NCI-H2196 (cell line): ENCODE results near the gene ASTN2.
A peak's percentile ranks its signal among the peaks of the same experiment; 100 is the strongest.

Experiments
- DNase-seq: peaks from one replicate; lab custom pipeline; 2025; ENCODE audit not compliant: unreplicated experiment; lab: John Stamatoyannopoulos, UW

The ASTN2 gene

GRCh38 chr9:116596646-116597045 is 818.2 kb downstream of the ASTN2 start:
- DNase-seq: no peak

DNA sequence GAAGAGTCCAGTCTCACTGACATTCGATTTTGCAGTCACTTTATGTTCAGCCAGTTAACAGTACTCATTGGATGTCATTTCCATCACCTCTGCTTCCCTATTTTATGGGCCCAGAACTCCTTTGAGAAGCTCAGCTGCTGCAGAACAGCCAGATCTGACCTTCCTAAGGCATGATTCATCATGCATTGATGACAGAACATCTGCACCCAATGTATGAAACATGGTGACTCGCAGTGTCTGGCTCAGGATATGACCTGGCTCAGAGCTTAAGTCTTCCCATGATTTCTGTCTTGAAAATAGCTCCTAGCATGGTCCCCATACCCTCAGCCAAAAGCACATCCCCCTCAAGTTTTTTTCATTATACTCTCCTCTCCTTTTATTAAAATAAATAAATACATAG is 820.3 kb downstream of the ASTN2 start:
- DNase-seq: no peak

DNA sequence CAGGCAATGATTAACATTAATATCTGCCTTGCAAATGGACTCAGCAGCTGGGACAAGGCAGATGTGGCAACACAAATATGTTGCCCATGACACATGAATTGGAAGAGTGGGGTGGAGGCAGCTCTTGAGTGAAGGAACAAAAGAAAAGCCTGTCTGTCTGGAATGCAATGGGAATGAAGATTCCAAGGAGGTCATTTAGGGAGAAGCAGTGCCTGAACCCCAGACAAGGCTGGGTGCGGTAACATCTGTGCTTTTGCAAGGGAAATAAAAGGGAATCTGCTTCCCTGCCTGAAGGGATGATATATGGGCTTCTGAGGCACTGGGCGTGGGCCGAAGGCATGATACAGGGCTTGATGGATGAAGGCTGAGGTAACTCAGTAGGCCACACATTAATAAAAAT is 821.9 kb downstream of the ASTN2 start:
- DNase-seq: no peak

- no peak for DNase-seq
These were observed 825.2 kb downstream of the ASTN2 start for GRCh38 chr9:116589392-116590354.

DNA sequence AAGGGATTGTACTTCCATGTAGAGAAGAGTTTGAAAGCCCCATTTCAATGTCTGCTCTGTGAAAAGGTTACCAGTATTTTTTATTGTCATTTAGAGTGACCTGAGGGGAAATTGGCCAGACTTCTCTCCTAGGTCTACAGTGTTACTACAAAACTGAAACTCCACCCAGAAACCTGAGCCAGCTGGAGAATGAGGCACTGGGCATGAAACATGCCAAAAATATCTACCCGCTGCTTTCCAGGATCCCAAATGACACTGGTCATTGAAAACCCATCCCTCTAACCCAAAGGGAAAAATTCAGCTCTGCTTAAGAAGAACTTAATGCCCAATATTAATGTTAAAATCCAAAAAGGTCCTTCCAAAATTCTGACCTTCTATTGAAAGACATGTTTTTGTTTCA is 826.9 kb downstream of the ASTN2 start:
- DNase-seq: no peak

- no peak for DNase-seq
These were observed 829.0 kb downstream of the ASTN2 start for GRCh38 chr9:116585896-116586295.

GRCh38 chr9:116585204-116585603 is 829.7 kb downstream of the ASTN2 start:
- DNase-seq: no peak

- no peak for DNase-seq
These were observed 834.0 kb downstream of the ASTN2 start for GRCh38 chr9:116580853-116581252.

DNA sequence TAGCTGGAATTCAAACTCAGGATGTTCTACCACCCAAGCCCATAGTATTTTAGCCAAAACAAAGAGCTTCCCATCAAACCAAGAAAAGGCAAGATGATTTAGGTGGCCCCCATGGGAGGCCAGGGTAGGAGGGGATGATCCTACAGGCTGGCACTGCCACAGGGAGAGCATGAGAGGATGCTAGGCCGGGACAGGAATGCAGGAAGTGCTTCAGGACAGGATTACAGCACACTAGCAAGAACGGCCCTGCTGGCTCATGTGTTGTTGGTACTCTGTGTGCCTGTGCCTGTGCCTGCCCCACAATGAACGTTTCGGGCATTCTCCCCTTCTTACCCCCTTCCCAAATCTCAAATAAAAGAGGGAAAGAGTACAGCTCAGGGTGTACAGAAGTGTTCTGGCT is 838.5 kb downstream of the ASTN2 start:
- DNase-seq: no peak

DNA sequence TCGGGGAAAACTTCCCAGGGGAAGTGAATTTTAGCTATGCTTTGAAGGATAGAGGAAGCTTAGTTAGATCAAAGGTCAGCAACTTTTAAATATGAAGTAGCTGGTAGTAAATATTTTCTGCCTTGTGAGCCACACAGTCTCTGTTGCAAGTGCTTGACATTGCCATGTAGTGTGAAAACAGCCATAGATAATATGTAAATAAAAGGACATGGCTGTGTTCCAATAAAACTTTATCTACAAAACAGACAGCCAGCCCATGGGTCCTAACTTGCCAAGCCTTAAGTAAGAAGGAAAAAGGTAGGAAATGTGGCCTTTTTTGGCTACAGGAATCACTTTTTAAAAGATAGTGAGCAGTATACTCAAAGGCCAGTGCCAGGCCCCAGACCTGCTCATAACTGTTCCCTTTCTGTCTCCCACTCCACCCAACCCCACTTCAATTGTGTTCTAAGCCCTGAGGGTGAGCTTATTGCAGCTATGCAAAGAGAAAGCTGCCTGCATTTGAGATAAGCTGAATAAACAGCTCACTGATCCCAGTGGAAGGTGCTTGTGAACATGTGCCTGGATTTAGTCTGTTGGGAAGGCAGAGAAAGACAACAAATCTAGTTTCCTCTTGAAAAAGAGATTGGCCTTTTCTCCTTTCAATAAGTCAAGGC is 840.7 kb downstream of the ASTN2 start:
- peak; percentile 25 for DNase-seq

- DNase-seq: peak; percentile 74
These were observed 842.6 kb downstream of the ASTN2 start for GRCh38 chr9:116572095-116572748.

- DNase-seq: no peak
These were observed 845.7 kb downstream of the ASTN2 start for GRCh38 chr9:116569111-116569510.

- DNase-seq: no peak
These were observed 848.0 kb downstream of the ASTN2 start for GRCh38 chr9:116566677-116567488.

DNA sequence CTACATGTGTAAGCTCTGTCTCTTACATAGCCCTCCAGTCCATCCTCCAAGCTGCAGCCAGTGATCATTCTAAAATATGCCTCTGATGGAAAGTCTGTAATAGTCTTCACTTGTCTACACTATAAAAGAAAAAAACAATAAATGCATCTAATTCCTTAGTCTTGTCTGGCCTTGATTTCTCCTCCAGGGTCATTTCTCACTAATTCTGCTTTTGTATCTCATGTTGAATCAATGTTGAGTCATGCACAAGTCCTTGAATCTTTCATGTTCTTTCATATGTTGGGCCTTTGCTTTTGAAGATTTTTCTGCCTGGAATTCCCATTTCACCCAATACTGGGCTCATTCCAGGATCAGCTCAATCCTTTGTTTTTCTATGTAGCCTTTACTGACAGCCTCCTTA is 848.9 kb downstream of the ASTN2 start:
- no peak for DNase-seq

DNA sequence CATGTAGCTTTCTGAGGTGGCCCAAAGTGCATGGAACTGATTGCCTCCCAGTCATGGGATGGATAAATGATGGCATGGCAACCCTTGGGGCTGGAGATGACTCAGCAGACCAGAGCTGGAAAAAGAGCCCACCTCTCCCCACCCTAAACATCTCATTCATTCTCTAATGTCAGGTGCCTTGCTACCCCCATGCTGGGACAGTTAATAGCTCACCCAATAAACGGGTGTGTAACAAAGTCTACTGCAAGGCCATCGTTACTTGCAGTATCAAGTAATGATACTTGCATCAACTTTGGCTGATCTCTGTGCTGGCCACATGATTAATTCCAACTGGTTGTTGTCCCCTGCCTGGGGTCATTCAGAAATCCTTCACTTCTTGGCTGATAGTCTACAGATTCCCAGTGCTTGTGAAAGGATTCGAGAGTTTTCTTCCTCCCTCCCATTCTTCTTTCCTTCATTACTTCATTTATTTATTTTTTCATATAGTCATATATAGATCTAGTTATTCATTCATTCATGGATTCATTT is 850.5 kb downstream of the ASTN2 start:
- no peak for DNase-seq

DNA sequence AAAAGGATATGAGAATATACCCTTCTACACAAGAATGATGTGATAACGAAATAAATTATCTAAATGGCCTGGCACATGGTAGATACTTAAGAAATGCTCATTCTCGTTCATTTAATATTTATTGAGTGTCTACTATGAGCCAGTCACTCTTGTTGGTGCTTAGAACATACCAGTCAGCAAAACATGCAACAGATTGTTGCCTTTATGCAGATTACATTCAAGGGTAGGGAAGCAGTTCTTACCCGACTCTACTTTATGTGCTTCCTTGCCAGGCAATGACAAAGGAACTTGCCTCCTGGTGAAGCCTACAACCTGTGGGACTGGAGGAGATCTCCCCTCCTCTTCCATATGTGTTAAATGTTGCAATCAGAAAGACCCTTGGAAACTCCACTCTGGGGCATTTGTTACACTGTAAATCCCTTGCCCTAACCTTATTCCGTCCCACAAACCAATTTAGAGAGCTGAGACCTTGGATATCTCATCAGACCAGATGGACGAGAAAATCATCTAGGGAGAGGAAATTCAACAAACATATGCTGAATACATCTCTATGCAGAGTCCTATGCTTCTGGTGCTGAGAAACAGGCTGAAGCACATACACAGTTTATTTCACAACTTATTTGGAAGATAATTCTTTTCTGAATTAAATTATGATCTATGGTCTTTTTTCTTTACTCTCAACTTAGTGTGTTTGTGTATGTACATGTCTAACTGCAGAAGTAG is 855.9 kb downstream of the ASTN2 start:
- no peak for DNase-seq

DNA sequence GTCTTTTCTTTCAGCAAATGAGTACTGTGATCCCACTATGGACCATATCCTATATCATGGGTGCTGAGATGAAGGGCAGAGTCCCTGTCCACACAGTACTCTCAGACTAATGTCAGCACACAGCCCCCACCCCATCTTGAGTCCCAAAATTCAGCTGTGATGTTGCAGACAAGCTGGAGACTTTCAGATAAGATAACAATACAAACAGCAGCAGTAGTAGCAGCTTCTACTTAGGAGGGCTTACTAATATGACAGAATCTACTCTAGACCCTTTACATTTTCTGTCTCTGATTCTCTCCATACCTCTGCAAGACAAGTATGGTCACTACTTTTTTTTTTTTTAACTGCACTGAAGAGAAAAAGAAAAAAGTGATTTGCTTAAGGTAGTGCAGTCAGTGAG is 856.8 kb downstream of the ASTN2 start:
- DNase-seq: no peak

- DNase-seq: no peak
These were observed 859.2 kb downstream of the ASTN2 start for GRCh38 chr9:116555556-116556155.

DNA sequence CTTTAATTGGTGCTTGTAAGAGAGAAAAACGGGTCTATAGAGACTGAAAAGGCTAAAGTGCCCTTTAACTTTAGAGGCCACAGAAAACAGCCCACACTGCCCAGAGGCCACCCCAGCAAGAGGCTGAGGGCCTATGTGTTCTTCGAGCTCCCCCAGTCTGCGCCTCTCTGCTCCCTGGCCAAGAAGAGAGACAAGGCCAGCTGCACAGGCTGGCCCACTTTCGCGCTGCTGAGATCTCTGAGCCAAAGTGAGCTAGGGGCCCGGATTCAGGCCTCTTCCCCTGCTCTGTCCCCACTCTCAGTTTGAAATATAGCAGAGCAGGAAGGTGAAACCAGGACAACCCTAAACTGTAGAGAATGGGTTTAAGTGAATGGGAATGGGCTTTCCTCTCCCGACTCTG is 859.7 kb downstream of the ASTN2 start:
- no peak for DNase-seq
